GM23338 (cell line): ENCODE measurements around the gene DYSF. TPM values are rescaled to one million over a fixed set of nuclear protein-coding genes. Genes with fewer than 3 reads are reported as not detected.

ENCODE experiments used
- ATAC-seq: fragments of 200-7000 bp; cut with Tn5 transposase; 3 replicates; pipeline ENCODE4 v1.9.1; 2020
- DNase-seq: peaks from one replicate; pipeline ENCODE4 v3.0.0-alpha.2; 2015; ENCODE audit warnings: low spot score
- H2AFZ ChIP-seq: fragments of 200-600 bp; sonication (generic); 2 replicates; pipeline ENCODE4 v1.8.0; 2016; ENCODE audit warnings: antibody characterized with exemption, mild to moderate bottlenecking, moderate library complexity
- H3F3A ChIP-seq: fragments of 200-600 bp; sonication (generic); replicated peaks from 2 replicates; pipeline ENCODE4 v1.8.0; 2017; ENCODE audit warnings: antibody characterized with exemption, mixed run types, low read depth
- H3K27ac ChIP-seq: fragments of 200-600 bp; sonication (generic); 2 replicates; pipeline ENCODE4 v1.6.1; 2016; ENCODE audit warnings: low read depth
- H3K27me3 ChIP-seq: fragments of 200-600 bp; sonication (generic); 2 replicates; pipeline ENCODE4 v1.8.0; 2016; ENCODE audit warnings: mild to moderate bottlenecking, mixed run types, moderate library complexity; ENCODE audit not compliant: insufficient read depth
- H3K36me3 ChIP-seq: fragments of 200-600 bp; sonication (generic); 2 replicates; pipeline ENCODE4 v1.8.0; 2016; ENCODE audit warnings: mild to moderate bottlenecking; ENCODE audit not compliant: insufficient read depth
- H3K4me1 ChIP-seq: fragments of 200-600 bp; sonication (generic); 2 replicates; pipeline ENCODE4 v1.8.0; 2016; ENCODE audit warnings: mild to moderate bottlenecking, moderate library complexity; ENCODE audit not compliant: insufficient read depth
- H3K4me2 ChIP-seq: fragments of 200-600 bp; sonication (generic); 2 replicates; pipeline ENCODE4 v1.7.1; 2017; ENCODE audit warnings: mixed run types
- H3K4me3 ChIP-seq: fragments of 200-600 bp; sonication (generic); 2 replicates; pipeline ENCODE4 v1.6.1; 2016; ENCODE audit warnings: mixed run types
- H3K79me2 ChIP-seq: fragments of 200-600 bp; sonication (generic); replicated peaks from 2 replicates; pipeline ENCODE4 v1.8.0; 2017; ENCODE audit warnings: mild to moderate bottlenecking; ENCODE audit not compliant: insufficient read depth
- H3K9me2 ChIP-seq: fragments of 200-600 bp; sonication (generic); 2 replicates; pipeline ENCODE4 v1.8.0; 2017; ENCODE audit not compliant: insufficient read depth
- H4K20me1 ChIP-seq: fragments of 200-600 bp; sonication (generic); replicated peaks from 2 replicates; pipeline ENCODE4 v1.8.0; 2017; ENCODE audit warnings: mild to moderate bottlenecking; ENCODE audit not compliant: insufficient read depth
- H3K27ac Mint-ChIP-seq: 2 replicates; pipeline ENCODE4 v1.8.0; 2020; ENCODE audit warnings: inconsistent platforms, mild to moderate bottlenecking, moderate library complexity, mixed read lengths
- H3K27me3 Mint-ChIP-seq: 3 replicates; pipeline ENCODE4 v1.8.0; 2022; ENCODE audit warnings: low read depth, mild to moderate bottlenecking, moderate library complexity, mixed read lengths, inconsistent platforms; ENCODE audit not compliant: insufficient read depth, poor library complexity
- H3K36me3 Mint-ChIP-seq: 3 replicates; pipeline ENCODE4 v1.8.0; 2021; ENCODE audit warnings: low read depth, mild to moderate bottlenecking, inconsistent platforms, moderate library complexity, mixed read lengths
- H3K4me1 Mint-ChIP-seq: 3 replicates; pipeline ENCODE4 v1.8.0; 2020; ENCODE audit warnings: mild to moderate bottlenecking, inconsistent platforms, mixed read lengths
- H3K4me3 Mint-ChIP-seq: 3 replicates; pipeline ENCODE4 v1.8.0; 2021; ENCODE audit warnings: moderate library complexity, mild to moderate bottlenecking, inconsistent platforms, mixed read lengths
- H3K9me3 Mint-ChIP-seq: 3 replicates; pipeline ENCODE4 v1.8.0; 2020; ENCODE audit warnings: moderate library complexity, mild to moderate bottlenecking, inconsistent platforms, mixed read lengths
- CREB1 ChIP-seq: fragments of 250-450 bp; sonication (Bioruptor Pico); IDR thresholded peaks from 2 replicates; pipeline ENCODE4 v1.5.0; 2020; ENCODE audit warnings: low read depth, mild to moderate bottlenecking, moderate library complexity
- EZH2 ChIP-seq: fragments of 200-600 bp; sonication (generic); IDR thresholded peaks from one replicate; pipeline ENCODE4 v1.8.0; 2017; ENCODE audit warnings: antibody characterized with exemption, mild to moderate bottlenecking, low read depth; ENCODE audit not compliant: unreplicated experiment
- EZH2phosphoT487 ChIP-seq: fragments of 200-600 bp; sonication (generic); IDR thresholded peaks from one replicate; pipeline ENCODE4 v1.8.1; 2018; ENCODE audit warnings: antibody characterized with exemption; ENCODE audit not compliant: unreplicated experiment
- JUNB ChIP-seq: IDR thresholded peaks from one replicate; pipeline ENCODE4 v1.6.1; 2016; ENCODE audit warnings: antibody characterized with exemption; ENCODE audit not compliant: unreplicated experiment
- NANOG ChIP-seq: IDR thresholded peaks from 2 replicates; pipeline ENCODE4 v1.6.1; 2016; ENCODE audit warnings: antibody characterized with exemption, borderline replicate concordance
- POLR2AphosphoS5 ChIP-seq: IDR thresholded peaks from 2 replicates; pipeline ENCODE4 v1.6.1; 2016; ENCODE audit warnings: antibody characterized with exemption, low read depth
- STAT1 ChIP-seq: IDR thresholded peaks from one replicate; pipeline ENCODE4 v1.6.1; 2016; ENCODE audit warnings: antibody characterized with exemption; ENCODE audit not compliant: unreplicated experiment
- ZNF114 ChIP-seq: fragments of 250-450 bp; sonication (Bioruptor Pico); IDR thresholded peaks from 2 replicates; pipeline ENCODE4 v1.5.0; 2020; ENCODE audit warnings: mild to moderate bottlenecking, moderate library complexity
- ZNF331 ChIP-seq: fragments of 250-450 bp; sonication (Bioruptor Pico); IDR thresholded peaks from 2 replicates; pipeline ENCODE4 v1.5.0; 2020; ENCODE audit warnings: low read depth, mild to moderate bottlenecking, moderate library complexity
- polyA plus RNA-seq: library from polyadenylated mRNA; unstranded; fragments of >200 nt; fragmentation: Nextera tagmentation; extraction: Ambion mirVana; gene quantifications from 2 replicates; pipeline ENCODE4 v1.2.1, GENCODE V29; 2016
- total RNA-seq: library from RNA; depleted of rRNA; stranded (reverse); fragments of >200 nt; shearing (Covaris generic); gene quantifications from 2 replicates; pipeline ENCODE4 v1.2.3, GENCODE V29; 2014
- TF ChIP-seq, protein P1 (sequence below), 2 experiments: fragments of 200-600 bp in 1 of 2; sonication (generic) in 1 of 2; conservative IDR thresholded peaks; 2 replicates each; pipeline versions ENCODE4 v1.5.1 to v1.6.1; 2016 to 2017; ENCODE audit warnings: antibody characterized with exemption in 2 of 2, low read depth in 2 of 2, mild to moderate bottlenecking in 2 of 2, moderate library complexity in 1 of 2
- TF ChIP-seq, protein P2 (sequence below): IDR thresholded peaks from 2 replicates; pipeline ENCODE4 v1.6.1; 2016; ENCODE audit warnings: antibody characterized with exemption

DYSF gene
- total and polyA plus RNA-seq, 2 experiments from 2014 or later = 7.3 to 21.3 TPM

DNA sequence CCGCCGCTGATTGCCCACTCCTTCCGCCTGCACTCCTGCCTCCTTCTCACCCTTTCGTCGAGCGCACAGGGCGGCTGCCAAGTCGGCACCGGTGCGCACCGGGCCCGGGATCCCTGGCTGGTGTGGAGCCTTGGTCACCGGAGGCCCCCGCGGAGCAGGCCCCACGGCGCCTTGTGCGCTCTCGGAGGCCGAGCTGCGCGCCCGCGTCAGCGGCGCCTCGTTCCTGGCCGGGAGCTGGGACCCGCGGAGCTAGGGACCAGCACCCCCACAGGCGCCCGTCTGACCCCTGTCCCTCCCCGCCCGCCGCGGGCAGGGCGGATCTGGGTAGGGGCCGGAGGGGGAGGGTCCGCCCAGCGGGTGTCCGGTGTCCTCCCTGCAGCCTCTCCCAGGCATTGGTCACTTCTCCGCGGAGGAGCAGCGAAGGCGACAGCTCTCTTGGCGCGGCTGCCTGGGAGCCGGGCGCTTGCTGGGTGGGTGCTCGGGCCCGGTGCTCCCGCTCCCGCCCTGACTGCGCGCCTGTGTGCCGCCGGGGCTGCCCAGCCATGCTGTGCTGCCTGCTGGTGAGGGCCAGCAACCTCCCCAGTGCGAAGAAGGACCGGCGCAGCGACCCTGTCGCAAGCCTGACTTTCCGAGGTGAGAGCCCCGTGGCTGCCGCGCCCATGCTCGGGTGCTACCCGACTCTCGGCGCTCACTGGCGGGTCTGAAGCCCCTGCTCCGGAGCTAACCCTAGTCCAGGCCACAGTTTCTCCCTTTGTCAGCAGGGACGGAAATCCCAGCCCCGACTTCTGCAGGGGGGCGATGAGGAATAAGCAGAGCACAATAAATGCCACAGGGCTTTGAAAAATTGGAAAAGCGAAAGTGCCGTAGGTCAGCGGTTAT lies 13.2 kb downstream of the DYSF start:
- Histone ChIP-seq H3K27ac (no peak overlapping the region), H3K4me3 (peak overlapping the region; percentile 79), H3K4me1 (peaks cover 16% of the 10 kb centered on the region; the same call in 1 of the 2 replicates), H2AFZ (peak overlapping the region; percentile 89), H3K36me3 (no peaks in the 10 kb centered on the region; the same call in 1 of the 2 replicates), H3K9me2 (no peaks in the 10 kb centered on the region; the same call in 1 of the 2 replicates), H3K79me2 (no peaks in the 10 kb centered on the region), H3K4me2 (peak overlapping the region; percentile 98), H3K27me3 (peaks cover 63% of the 10 kb centered on the region), H4K20me1 (peaks cover 5% of the 10 kb centered on the region), H3F3A (0 out of 2 replicates have a peak, but pooled peaks cover 2% of the 10 kb centered on the region)
- no peak for TF ChIP-seq EZH2phosphoT487
- no peak for TF ChIP-seq STAT1
- no peak for TF ChIP-seq JUNB
- TF ChIP-seq, protein P1, sequence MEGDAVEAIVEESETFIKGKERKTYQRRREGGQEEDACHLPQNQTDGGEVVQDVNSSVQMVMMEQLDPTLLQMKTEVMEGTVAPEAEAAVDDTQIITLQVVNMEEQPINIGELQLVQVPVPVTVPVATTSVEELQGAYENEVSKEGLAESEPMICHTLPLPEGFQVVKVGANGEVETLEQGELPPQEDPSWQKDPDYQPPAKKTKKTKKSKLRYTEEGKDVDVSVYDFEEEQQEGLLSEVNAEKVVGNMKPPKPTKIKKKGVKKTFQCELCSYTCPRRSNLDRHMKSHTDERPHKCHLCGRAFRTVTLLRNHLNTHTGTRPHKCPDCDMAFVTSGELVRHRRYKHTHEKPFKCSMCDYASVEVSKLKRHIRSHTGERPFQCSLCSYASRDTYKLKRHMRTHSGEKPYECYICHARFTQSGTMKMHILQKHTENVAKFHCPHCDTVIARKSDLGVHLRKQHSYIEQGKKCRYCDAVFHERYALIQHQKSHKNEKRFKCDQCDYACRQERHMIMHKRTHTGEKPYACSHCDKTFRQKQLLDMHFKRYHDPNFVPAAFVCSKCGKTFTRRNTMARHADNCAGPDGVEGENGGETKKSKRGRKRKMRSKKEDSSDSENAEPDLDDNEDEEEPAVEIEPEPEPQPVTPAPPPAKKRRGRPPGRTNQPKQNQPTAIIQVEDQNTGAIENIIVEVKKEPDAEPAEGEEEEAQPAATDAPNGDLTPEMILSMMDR (conservative IDR thresholded peaks at IDR 0.05; ENCODE audit: low read depth in 2 of 2) = no peak
- no peak for TF ChIP-seq ZNF331 (CRISPR knock-in tag)
- TF ChIP-seq EZH2 = peak; percentile 38
- TF ChIP-seq POLR2AphosphoS5 = no peak
- no peak for TF ChIP-seq NANOG
- H3K27ac Mint-ChIP-seq = no peak overlapping the region
- peaks cover 24% of the 10 kb centered on the region for H3K27me3 Mint-ChIP-seq
- H3K36me3 Mint-ChIP-seq = peaks cover 6% of the 10 kb centered on the region
- peak overlapping the region; percentile 73 for H3K4me3 Mint-ChIP-seq
- ATAC-seq (peak; percentile 70), DNase-seq (peak; percentile 64)
- H3K9me3 Mint-ChIP-seq = peaks cover 7% of the 10 kb centered on the region; the same call in 2 of the 3 replicates
- H3K4me1 Mint-ChIP-seq = peaks cover 15% of the 10 kb centered on the region

DNA sequence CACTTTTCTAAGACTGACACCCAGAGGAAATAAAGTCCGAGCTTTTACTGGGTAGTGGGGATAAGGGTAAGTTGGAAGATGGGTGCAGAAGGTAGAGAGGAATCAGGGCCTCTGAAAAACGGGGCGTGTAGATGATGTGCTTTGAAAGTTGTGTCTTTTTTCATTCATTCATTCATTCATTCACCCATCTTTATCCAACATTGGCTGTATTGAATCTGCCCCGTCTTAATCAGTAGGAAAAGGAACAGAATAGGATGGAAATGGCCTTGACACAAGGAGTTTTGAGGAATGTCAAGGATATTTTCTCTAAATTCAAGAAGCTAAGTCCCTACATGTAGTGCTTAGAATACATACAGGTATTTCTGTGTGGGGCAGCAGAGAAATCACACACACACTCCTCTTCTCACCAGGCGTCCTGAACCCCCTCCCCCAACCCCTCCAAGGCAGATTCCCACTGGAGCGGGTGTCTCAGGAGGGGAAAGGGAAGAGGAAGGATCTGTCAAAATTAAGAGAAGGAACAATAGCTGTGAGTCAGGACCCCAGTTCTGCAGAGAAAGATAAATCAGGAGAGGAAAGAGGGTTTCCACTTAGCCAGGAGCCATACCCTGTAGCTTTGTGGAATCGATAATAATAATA lies 13.9 kb downstream of the DYSF start:
- Histone ChIP-seq H3K4me2 (peak overlapping the region; percentile 98), H3K4me3 (peak overlapping the region; percentile 79), H3K4me1 (peaks cover 16% of the 10 kb centered on the region; the same call in 1 of the 2 replicates), H3K79me2 (no peaks in the 10 kb centered on the region), H2AFZ (peak overlapping the region; percentile 89), H3K9me2 (no peaks in the 10 kb centered on the region; the same call in 1 of the 2 replicates), H3F3A (0 out of 2 replicates have a peak, but pooled peaks cover 2% of the 10 kb centered on the region), H3K36me3 (no peaks in the 10 kb centered on the region; the same call in 1 of the 2 replicates), H3K27me3 (peaks cover 63% of the 10 kb centered on the region), H3K27ac (no peak overlapping the region), H4K20me1 (peaks cover 5% of the 10 kb centered on the region)
- TF ChIP-seq EZH2 = no peak
- TF ChIP-seq, protein P2, sequence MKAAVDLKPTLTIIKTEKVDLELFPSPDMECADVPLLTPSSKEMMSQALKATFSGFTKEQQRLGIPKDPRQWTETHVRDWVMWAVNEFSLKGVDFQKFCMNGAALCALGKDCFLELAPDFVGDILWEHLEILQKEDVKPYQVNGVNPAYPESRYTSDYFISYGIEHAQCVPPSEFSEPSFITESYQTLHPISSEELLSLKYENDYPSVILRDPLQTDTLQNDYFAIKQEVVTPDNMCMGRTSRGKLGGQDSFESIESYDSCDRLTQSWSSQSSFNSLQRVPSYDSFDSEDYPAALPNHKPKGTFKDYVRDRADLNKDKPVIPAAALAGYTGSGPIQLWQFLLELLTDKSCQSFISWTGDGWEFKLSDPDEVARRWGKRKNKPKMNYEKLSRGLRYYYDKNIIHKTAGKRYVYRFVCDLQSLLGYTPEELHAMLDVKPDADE = no peak
- TF ChIP-seq CREB1 (CRISPR knock-in tag) = no peak
- TF ChIP-seq ZNF114 = no peak
- peaks cover 15% of the 10 kb centered on the region for H3K4me1 Mint-ChIP-seq
- peak overlapping the region; percentile 73 for H3K4me3 Mint-ChIP-seq
- DNase-seq (no peak), ATAC-seq (no peak; the same call in 2 of the 3 replicates)
- no peak overlapping the region for H3K27ac Mint-ChIP-seq
- H3K27me3 Mint-ChIP-seq = peaks cover 23% of the 10 kb centered on the region
- H3K36me3 Mint-ChIP-seq = peaks cover 4% of the 10 kb centered on the region; the same call in 2 of the 3 replicates
- peaks cover 6% of the 10 kb centered on the region; the same call in 2 of the 3 replicates for H3K9me3 Mint-ChIP-seq
